Measurements from ENCODE around the gene FJX1.

GRCh38 chr11:35590412-35590811 is 27.8 kb upstream of the FJX1 start:
- TF ChIP-seq, protein P1, sequence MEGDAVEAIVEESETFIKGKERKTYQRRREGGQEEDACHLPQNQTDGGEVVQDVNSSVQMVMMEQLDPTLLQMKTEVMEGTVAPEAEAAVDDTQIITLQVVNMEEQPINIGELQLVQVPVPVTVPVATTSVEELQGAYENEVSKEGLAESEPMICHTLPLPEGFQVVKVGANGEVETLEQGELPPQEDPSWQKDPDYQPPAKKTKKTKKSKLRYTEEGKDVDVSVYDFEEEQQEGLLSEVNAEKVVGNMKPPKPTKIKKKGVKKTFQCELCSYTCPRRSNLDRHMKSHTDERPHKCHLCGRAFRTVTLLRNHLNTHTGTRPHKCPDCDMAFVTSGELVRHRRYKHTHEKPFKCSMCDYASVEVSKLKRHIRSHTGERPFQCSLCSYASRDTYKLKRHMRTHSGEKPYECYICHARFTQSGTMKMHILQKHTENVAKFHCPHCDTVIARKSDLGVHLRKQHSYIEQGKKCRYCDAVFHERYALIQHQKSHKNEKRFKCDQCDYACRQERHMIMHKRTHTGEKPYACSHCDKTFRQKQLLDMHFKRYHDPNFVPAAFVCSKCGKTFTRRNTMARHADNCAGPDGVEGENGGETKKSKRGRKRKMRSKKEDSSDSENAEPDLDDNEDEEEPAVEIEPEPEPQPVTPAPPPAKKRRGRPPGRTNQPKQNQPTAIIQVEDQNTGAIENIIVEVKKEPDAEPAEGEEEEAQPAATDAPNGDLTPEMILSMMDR (conservative IDR thresholded peaks at IDR 0.05; ENCODE audit: low read depth, low read length): no peak
- TF ChIP-seq EZH2 (IDR thresholded peaks at IDR 0.05; ENCODE audit: low read length, unreplicated experiment): no peak

Data from PC-3 (cell line).